Tibial nerve (tissue), 3 donors: ENCODE measurements around the gene EDDM13.

ENCODE experiments used
- POLR2A ChIP-seq, 2 donors: fragments of 450-650 bp; IDR thresholded peaks; one replicate each; pipeline ENCODE4 v1.6.1; 2017; ENCODE audit warnings: antibody characterized with exemption in 2 of 2, mild to moderate bottlenecking in 2 of 2, moderate library complexity in 2 of 2
- TF ChIP-seq, protein P1 (sequence below), 5 experiments: fragments of 200-600 bp in 3 of 5; fragments of 450-650 bp in 2 of 5; sonication (generic) in 3 of 5; IDR thresholded peaks; one replicate each; pipeline ENCODE4 v1.5.1; 2016 to 2019; ENCODE audit warnings: antibody characterized with exemption in 5 of 5, mild to moderate bottlenecking in 3 of 5, moderate library complexity in 2 of 5

GRCh38 chr19:56317749-56318148, 45.2 kb downstream of the EDDM13 start:
- TF ChIP-seq, protein P1, sequence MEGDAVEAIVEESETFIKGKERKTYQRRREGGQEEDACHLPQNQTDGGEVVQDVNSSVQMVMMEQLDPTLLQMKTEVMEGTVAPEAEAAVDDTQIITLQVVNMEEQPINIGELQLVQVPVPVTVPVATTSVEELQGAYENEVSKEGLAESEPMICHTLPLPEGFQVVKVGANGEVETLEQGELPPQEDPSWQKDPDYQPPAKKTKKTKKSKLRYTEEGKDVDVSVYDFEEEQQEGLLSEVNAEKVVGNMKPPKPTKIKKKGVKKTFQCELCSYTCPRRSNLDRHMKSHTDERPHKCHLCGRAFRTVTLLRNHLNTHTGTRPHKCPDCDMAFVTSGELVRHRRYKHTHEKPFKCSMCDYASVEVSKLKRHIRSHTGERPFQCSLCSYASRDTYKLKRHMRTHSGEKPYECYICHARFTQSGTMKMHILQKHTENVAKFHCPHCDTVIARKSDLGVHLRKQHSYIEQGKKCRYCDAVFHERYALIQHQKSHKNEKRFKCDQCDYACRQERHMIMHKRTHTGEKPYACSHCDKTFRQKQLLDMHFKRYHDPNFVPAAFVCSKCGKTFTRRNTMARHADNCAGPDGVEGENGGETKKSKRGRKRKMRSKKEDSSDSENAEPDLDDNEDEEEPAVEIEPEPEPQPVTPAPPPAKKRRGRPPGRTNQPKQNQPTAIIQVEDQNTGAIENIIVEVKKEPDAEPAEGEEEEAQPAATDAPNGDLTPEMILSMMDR (IDR thresholded peaks at IDR 0.05): no peak
- TF ChIP-seq POLR2A (IDR thresholded peaks at IDR 0.05): no peak
